Retinal pigment epithelial cell (primary cell): Measurements from ENCODE around the gene CD300LD.

Experiments
- DNase-seq: peaks from one replicate; pipeline ENCODE4 v3.0.0-alpha.2; 2010; ENCODE audit warnings: low read depth
- H3K4me3 ChIP-seq: 2 replicates; pipeline ENCODE4 v1.5.1; 2011; ENCODE audit warnings: mild to moderate bottlenecking, low read length, control low read depth, moderate library complexity
- TF ChIP-seq, protein P1 (sequence below): conservative IDR thresholded peaks from 2 replicates; pipeline ENCODE4 v1.5.1; 2011; ENCODE audit warnings: low read depth, low read length, control low read depth, inconsistent platforms

Gene CD300LD

DNA sequence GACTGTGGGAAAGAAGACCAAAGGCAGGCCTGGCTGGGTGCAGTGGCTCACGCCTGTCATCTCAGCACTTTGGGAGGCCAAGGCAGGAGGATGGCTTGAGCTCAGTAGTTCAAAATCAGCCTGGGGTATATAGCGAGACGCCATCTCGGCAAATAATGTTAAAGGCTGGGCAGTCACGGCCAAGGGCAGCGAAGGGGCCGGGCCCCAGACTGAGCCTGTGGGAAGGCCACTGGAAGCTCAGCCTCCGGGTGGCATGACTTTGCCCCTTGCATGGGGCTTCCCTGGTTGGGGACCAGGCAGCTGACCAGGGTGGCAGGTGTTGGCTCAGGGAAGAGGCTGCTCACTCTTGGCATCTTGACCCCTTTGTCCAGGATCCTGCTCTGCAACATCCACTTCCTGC is 14.0 kb upstream of the CD300LD start:
- no peak overlapping the region for H3K4me3 ChIP-seq
- TF ChIP-seq, protein P1, sequence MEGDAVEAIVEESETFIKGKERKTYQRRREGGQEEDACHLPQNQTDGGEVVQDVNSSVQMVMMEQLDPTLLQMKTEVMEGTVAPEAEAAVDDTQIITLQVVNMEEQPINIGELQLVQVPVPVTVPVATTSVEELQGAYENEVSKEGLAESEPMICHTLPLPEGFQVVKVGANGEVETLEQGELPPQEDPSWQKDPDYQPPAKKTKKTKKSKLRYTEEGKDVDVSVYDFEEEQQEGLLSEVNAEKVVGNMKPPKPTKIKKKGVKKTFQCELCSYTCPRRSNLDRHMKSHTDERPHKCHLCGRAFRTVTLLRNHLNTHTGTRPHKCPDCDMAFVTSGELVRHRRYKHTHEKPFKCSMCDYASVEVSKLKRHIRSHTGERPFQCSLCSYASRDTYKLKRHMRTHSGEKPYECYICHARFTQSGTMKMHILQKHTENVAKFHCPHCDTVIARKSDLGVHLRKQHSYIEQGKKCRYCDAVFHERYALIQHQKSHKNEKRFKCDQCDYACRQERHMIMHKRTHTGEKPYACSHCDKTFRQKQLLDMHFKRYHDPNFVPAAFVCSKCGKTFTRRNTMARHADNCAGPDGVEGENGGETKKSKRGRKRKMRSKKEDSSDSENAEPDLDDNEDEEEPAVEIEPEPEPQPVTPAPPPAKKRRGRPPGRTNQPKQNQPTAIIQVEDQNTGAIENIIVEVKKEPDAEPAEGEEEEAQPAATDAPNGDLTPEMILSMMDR, result no peak
- no peak for DNase-seq

- peak; percentile 33 for DNase-seq
- no peak overlapping the region for H3K4me3 ChIP-seq
- TF ChIP-seq, protein P1, result no peak
These were observed 13.3 kb upstream of the CD300LD start for GRCh38 chr17:74605361-74605760.

DNA sequence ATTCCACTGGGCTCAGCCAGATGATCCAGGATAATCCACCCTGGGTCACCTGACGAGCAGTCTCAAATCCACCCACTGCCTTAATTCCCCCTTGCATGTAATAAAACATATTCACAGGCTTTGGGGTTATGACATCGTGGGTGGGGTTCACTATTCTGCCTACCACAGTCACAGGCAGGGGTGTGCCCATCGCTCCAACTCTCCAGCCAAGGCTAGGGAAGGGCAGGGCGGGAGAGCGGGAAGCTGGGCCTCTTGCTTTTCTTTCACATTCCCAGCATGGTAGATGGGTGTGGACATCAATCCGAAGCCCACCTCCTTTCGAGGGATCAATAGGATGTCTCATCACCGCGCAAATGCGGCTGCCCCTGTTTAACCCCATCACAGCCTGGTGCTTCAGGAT is 12.7 kb upstream of the CD300LD start:
- no peak overlapping the region for H3K4me3 ChIP-seq
- no peak for DNase-seq
- TF ChIP-seq, protein P1, result no peak

- DNase-seq, result no peak
- H3K4me3 ChIP-seq, result no peak overlapping the region
- TF ChIP-seq, protein P1, result no peak
These were observed 12.1 kb upstream of the CD300LD start for GRCh38 chr17:74604200-74604599.

GRCh38 chr17:74603746-74604145 is 11.7 kb upstream of the CD300LD start:
- TF ChIP-seq, protein P1, result no peak
- H3K4me3 ChIP-seq, result no peak overlapping the region
- no peak for DNase-seq

- TF ChIP-seq, protein P1, result no peak
- no peak overlapping the region for H3K4me3 ChIP-seq
- no peak for DNase-seq
These were observed 11.1 kb upstream of the CD300LD start for GRCh38 chr17:74603037-74603635.

GRCh38 chr17:74601944-74602572 is 10.0 kb upstream of the CD300LD start:
- TF ChIP-seq, protein P1, result peak; percentile 86
- DNase-seq, result no peak
- H3K4me3 ChIP-seq, result no peak overlapping the region
